Measurements from ENCODE around the gene LSS.

LSS gene

GRCh38 chr21:46228345-46229051, at the start of gene LSS:
LSS (minus strand) TSS chr21:46228774; CDS start chr21:46228745, 29 bp downstream.
- DNase-seq (ENCODE audit: low read depth), result peak; percentile 100
- no peak for TF ChIP-seq CTCF (IDR thresholded peaks at IDR 0.05; ENCODE audit: insufficient read depth, low read depth, low read length, missing control alignments)
- H3K4me3 ChIP-seq (ENCODE audit: low read depth, low read length), result peak within 1 kb of the TSS; percentile 90

GRCh38 chr21:46274797-46275390, 46.3 kb upstream of the LSS start:
- no peak for TF ChIP-seq CTCF (IDR thresholded peaks at IDR 0.05; ENCODE audit: insufficient read depth, low read depth, low read length, missing control alignments)
- no peak overlapping the region for H3K4me3 ChIP-seq (ENCODE audit: low read depth, low read length)
- no peak for DNase-seq (ENCODE audit: low read depth)

- no peak for TF ChIP-seq CTCF (IDR thresholded peaks at IDR 0.05; ENCODE audit: insufficient read depth, low read depth, low read length, missing control alignments)
- H3K4me3 ChIP-seq (ENCODE audit: low read depth, low read length), result no peak overlapping the region
- no peak for DNase-seq (ENCODE audit: low read depth)
Measured at GRCh38 chr21:46273341-46273740, 44.8 kb upstream of the LSS start.

GRCh38 chr21:46269466-46269865, 40.9 kb upstream of the LSS start:
- H3K4me3 ChIP-seq (ENCODE audit: low read depth, low read length), result no peak overlapping the region
- TF ChIP-seq CTCF (IDR thresholded peaks at IDR 0.05; ENCODE audit: insufficient read depth, low read depth, low read length, missing control alignments), result no peak
- no peak for DNase-seq (ENCODE audit: low read depth)

GRCh38 chr21:46268371-46268770, 39.8 kb upstream of the LSS start:
- DNase-seq (ENCODE audit: low read depth), result no peak
- no peak for TF ChIP-seq CTCF (IDR thresholded peaks at IDR 0.05; ENCODE audit: insufficient read depth, low read depth, low read length, missing control alignments)

GRCh38 chr21:46266946-46267345, 38.4 kb upstream of the LSS start:
- no peak for TF ChIP-seq CTCF (IDR thresholded peaks at IDR 0.05; ENCODE audit: insufficient read depth, low read depth, low read length, missing control alignments)
- DNase-seq (ENCODE audit: low read depth), result no peak
- no peak overlapping the region for H3K4me3 ChIP-seq (ENCODE audit: low read depth, low read length)

More at GRCh38 chr21:46268371-46268770, 39.8 kb upstream of the LSS start:
- no peak overlapping the region for H3K4me3 ChIP-seq (ENCODE audit: low read depth, low read length)

Data from GM12865 (cell line).